K562 (cell line): Measurements from ENCODE around the gene CFAP20. TPM values are rescaled to one million over a fixed set of nuclear protein-coding genes. Genes with fewer than 3 reads are reported as not detected.

Experiments used
- CHD1 ChIP-seq: fragments of 200-600 bp; sonication (generic); IDR thresholded peaks from one replicate; pipeline ENCODE4 v1.6.1; 2012; ENCODE audit warnings: mild to moderate bottlenecking, moderate library complexity, low read length, inconsistent platforms
- DACH1 ChIP-seq: fragments of 450-650 bp; IDR thresholded peaks from 2 replicates; pipeline ENCODE4 v1.6.1; 2018; ENCODE audit not compliant: partially characterized antibody
- KDM5B ChIP-seq: fragments of 200-600 bp; sonication (generic); IDR thresholded peaks from 2 replicates; pipeline ENCODE4 v1.6.1; 2012; ENCODE audit warnings: low read depth, mild to moderate bottlenecking, moderate library complexity, low read length, control low read depth, inconsistent platforms; ENCODE audit not compliant: insufficient replicate concordance
- NCOA2 ChIP-seq, 2 experiments: fragments of 450-650 bp; IDR thresholded peaks; 2 replicates each; pipeline ENCODE4 v1.6.1; 2018; ENCODE audit warnings: mild to moderate bottlenecking in 2 of 2, moderate library complexity in 1 of 2; ENCODE audit not compliant: partially characterized antibody in 2 of 2
- NFIC ChIP-seq: fragments of 450-650 bp; IDR thresholded peaks from 2 replicates; pipeline ENCODE4 v1.6.1; 2017; ENCODE audit warnings: mild to moderate bottlenecking, inconsistent platforms
- POLR3G ChIP-seq: IDR thresholded peaks from 2 replicates; pipeline ENCODE4 v1.6.1; 2011; ENCODE audit not compliant: insufficient read length, insufficient replicate concordance; ENCODE audit errors: extremely low read depth
- RAD21 ChIP-seq, 2 experiments: fragments of 250-450 bp in 1 of 2; fragments of 450-650 bp in 1 of 2; sonication (Bioruptor Pico) in 1 of 2; formaldehyde crosslinking in 1 of 2; IDR thresholded peaks in 1 of 2; conservative IDR thresholded peaks in 1 of 2; 2 replicates each; pipeline versions ENCODE4 v1.4.0 to v1.8.0; 2020 to 2022; ENCODE audit warnings: mild to moderate bottlenecking in 2 of 2, moderate library complexity in 1 of 2
- SMARCA5 ChIP-seq: fragments of 450-650 bp; IDR thresholded peaks from 2 replicates; pipeline ENCODE4 v1.6.1; 2016
- SP1 ChIP-seq: sonication (generic); formaldehyde crosslinking; IDR thresholded peaks from 2 replicates; pipeline ENCODE4 v1.8.1; 2022; ENCODE audit warnings: mild to moderate bottlenecking, missing genetic modification reagents
- TFE3 ChIP-seq: fragments of 450-650 bp; formaldehyde crosslinking; IDR thresholded peaks from 2 replicates; pipeline ENCODE4 v1.4.0; 2020; ENCODE audit warnings: mild to moderate bottlenecking, mixed read lengths
- VEZF1 ChIP-seq: fragments of 200-800 bp; sonication (Bioruptor generic); IDR thresholded peaks from 2 replicates; pipeline ENCODE4 v1.6.1; 2017; ENCODE audit warnings: missing genetic modification characterization, missing compliant biosample characterization
- ZNF184 ChIP-seq: sonication (generic); formaldehyde crosslinking; IDR thresholded peaks from 2 replicates; pipeline ENCODE4 v1.5.0; 2020; ENCODE audit warnings: missing genetic modification reagents
- polyA plus RNA-seq, 8 experiments: library from polyadenylated mRNA; depleted of rRNA in 4 of 8; stranded (reverse) in 5 of 8; unstranded in 3 of 8; fragments of >200 nt; fragmentation: Nextera tagmentation in 2 of 8; fragmentation: Illumina TruSeq in 1 of 8; extraction: Ambion mirVana in 2 of 8; extraction: Trizol in 1 of 8; gene quantifications; 2 replicates each; pipeline versions ENCODE4 v1.2.1 to v1.2.3, GENCODE V29; 2011 to 2014; ENCODE audit warnings: inconsistent platforms in 1 of 8, missing spikeins in 1 of 8
- total RNA-seq, 7 experiments: library from RNA; depleted of rRNA in 6 of 7; stranded (reverse); fragments of >200 nt in 6 of 7; fragmentation: Illumina TruSeq in 2 of 7; extraction: Trizol in 2 of 7; gene quantifications; 2 replicates each; pipeline versions ENCODE4 v1.2.1 to v1.2.3, GENCODE V29; 2011 to 2021; ENCODE audit warnings: low replicate concordance in 1 of 7

CFAP20 gene
- total and polyA plus RNA-seq, 9 of the 15 experiments (the other 6 are each of a cell fraction or from before 2014, with no cell fraction given), result 20.5 to 90.5 (median 75.3) TPM

- TF ChIP-seq VEZF1 (peak; percentile 7), CHD1 (peak; percentile 56), KDM5B (no peak), NFIC (no peak), RAD21 (CRISPR knock-in tag; conservative IDR thresholded peaks at IDR 0.05 in 1 of 2, IDR thresholded peaks at IDR 0.05 in 1 of 2) (no peak), SMARCA5 (no peak), POLR3G (no peak), NCOA2 (IDR thresholded peaks at IDR 0.05; ENCODE audit: partially characterized antibody in 2 of 2) (no peak), TFE3 (CRISPR knock-in tag) (no peak), DACH1 (no peak), ZNF184 (no peak), SP1 (CRISPR knock-in tag) (no peak)
- TF ChIP-seq, all 486 proteins: peak for 6
Observed at GRCh38 chr16:58128711-58129096, 477 bp downstream of the CFAP20 start (continued).
